Fibroblast of skin of abdomen (primary cell): ENCODE data around the gene SIRT5.

ENCODE experiments used
- DNase-seq: peaks from one replicate; pipeline ENCODE4 v3.0.0-alpha.2; 2013

Gene SIRT5

GRCh38 chr6:13554929-13555333, 19.5 kb upstream of the SIRT5 start:
- peak; percentile 31 for DNase-seq

- no peak for DNase-seq
Measured at GRCh38 chr6:13557841-13558240, 16.6 kb upstream of the SIRT5 start.

- DNase-seq = no peak
Measured at GRCh38 chr6:13558718-13559117, 15.7 kb upstream of the SIRT5 start.

GRCh38 chr6:13559251-13559650, 15.2 kb upstream of the SIRT5 start:
- no peak for DNase-seq

- DNase-seq = no peak
Measured at GRCh38 chr6:13559968-13560650, 14.3 kb upstream of the SIRT5 start.

- DNase-seq = no peak
Measured at GRCh38 chr6:13560651-13561044, 13.8 kb upstream of the SIRT5 start.

GRCh38 chr6:13561624-13562267, 12.7 kb upstream of the SIRT5 start:
- DNase-seq = no peak

GRCh38 chr6:13563009-13563408, 11.4 kb upstream of the SIRT5 start:
- peak; percentile 7 for DNase-seq

- no peak for DNase-seq
Measured at GRCh38 chr6:13565921-13566320, 8.5 kb upstream of the SIRT5 start.

GRCh38 chr6:13566500-13566899, 7.9 kb upstream of the SIRT5 start:
- DNase-seq = no peak

- DNase-seq = no peak
Measured at GRCh38 chr6:13568970-13569369, 5.4 kb upstream of the SIRT5 start.

- no peak for DNase-seq
Measured at GRCh38 chr6:13572240-13572639, 2.2 kb upstream of the SIRT5 start.

GRCh38 chr6:13572951-13573654, 1.3 kb upstream of the SIRT5 start:
- DNase-seq = no peak

- peak; percentile 24 for DNase-seq
Measured at GRCh38 chr6:13573669-13574110, 711 bp upstream of the SIRT5 start.

GRCh38 chr6:13574149-13574570, 241 bp upstream of the SIRT5 start:
- peak; percentile 92 for DNase-seq

GRCh38 chr6:13575377-13575775, 975 bp downstream of the SIRT5 start:
- no peak for DNase-seq

GRCh38 chr6:13576017-13576416, 1.6 kb downstream of the SIRT5 start:
- no peak for DNase-seq

GRCh38 chr6:13577926-13578325, 3.5 kb downstream of the SIRT5 start:
- DNase-seq = no peak

GRCh38 chr6:13579911-13580310, 5.5 kb downstream of the SIRT5 start:
- DNase-seq = no peak

GRCh38 chr6:13581700-13582229, 7.4 kb downstream of the SIRT5 start:
- DNase-seq = no peak

GRCh38 chr6:13586603-13587542, 12.5 kb downstream of the SIRT5 start:
- peak; percentile 41 for DNase-seq

GRCh38 chr6:13589801-13590200, 15.4 kb downstream of the SIRT5 start:
- no peak for DNase-seq
